ENCODE measurements around the gene CCBE1.
"Not testable (repeated sequence)": the region's sequence is repeated elsewhere in the genome, so short reads cannot be mapped to it uniquely, and the experiment has no call there.

CCBE1 gene

GRCh38 chr18:59697236-59697932, at the start of gene CCBE1:
TSS of gene CCBE1 (minus strand) at chr18:59697423.
- intact Hi-C loops (cut with DNase I): no loop called here
- peak in 37 of 42 donors; percentile 5 to 78 (median 45) for DNase-seq

GRCh38 chr18:59744271-59744721, 47.1 kb upstream of the CCBE1 start:
- intact Hi-C loops (cut with DNase I): no loop called here
- DNase-seq: no peak

DNA sequence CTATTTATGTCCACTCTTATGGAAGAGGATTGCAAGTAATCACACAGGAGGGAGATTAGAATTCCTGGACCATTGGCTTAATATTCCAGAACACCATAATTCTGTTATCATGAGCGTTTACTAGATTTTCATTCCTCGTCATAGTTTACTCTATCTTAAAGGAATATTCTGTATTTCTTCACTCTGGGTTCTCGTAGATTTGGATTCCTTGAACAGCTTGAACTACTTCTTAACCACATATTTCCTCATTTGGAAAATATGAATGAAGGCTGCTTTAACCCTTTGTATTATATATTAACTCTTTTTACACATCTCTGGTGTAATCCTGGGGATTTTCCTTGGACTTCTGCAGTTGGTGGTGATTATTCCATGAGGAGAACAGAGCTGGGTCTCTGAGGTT, 46.3 kb upstream of the CCBE1 start:
- intact Hi-C loops (cut with DNase I): no loop called here
- no peak for DNase-seq

DNA sequence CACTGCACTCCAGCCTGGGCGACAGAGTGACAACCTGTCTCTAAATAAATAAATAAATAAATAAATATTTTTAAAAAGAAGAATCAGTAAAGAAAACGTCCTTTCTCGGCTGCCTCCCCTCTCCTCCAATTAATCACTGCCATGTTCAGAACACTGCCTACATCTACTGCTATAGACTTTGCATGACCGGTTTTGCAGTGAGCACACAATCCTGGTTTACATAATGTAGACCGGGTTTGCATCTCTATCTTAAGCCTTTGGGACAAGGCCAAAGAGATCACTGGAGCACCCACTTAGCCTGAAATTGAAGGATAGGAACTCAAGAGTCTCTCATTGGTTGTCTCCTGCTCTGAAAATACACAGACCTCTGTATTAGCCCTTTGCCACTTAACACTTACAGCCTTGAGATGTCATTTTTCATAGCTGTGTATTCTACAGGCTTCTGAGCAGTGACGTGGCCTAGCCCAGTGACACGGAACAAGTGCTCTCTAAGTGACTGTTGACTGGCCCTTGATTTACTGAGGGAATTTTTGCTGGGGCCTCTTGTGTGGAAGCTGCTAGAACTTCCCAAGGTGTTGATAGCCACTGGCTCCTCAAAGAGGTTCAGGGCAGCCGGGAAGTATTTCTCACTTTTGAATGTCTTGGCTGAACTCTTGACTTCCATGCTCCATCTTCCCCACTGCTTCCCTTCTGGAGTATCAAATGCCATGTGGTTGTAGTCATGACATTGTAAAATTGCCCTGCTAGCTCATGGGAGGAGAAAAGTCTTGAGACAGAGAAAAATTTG, 45.3 kb upstream of the CCBE1 start:
- intact Hi-C loops (cut with DNase I): no loop called here
- DNase-seq: no peak

- intact Hi-C loops (cut with DNase I): no loop called here
- no peak for DNase-seq
Measured at GRCh38 chr18:59740141-59740540, 42.9 kb upstream of the CCBE1 start.

DNA sequence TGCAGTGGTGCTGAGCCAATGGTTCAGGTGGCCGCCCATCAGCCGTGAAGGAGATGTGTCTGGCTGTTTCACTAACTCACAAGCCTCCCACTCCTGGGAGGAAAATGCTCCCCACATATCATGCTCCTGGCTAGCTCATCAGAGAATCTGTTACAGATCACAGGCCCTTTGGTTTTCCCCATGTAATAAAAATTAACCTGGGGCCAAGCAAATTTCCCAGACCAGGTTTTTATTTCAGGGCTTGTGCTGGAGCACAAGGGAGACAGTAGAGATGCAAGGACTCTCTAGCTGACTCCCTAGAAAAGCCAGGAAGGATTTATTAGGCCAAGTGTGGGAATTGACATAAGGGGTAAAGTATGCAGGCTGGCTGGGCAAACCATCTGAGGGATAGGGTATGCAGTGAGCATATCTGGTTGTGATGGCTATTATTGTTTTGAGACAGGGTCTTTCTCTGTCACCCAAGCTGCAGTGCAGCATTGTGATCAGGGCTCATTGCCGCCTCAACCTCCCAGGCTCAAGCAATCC, 40.6 kb upstream of the CCBE1 start:
- intact Hi-C loops (cut with DNase I): no loop called here
- no peak for DNase-seq

- not testable (repeated sequence) for DNase-seq
Measured at GRCh38 chr18:59737335-59737734, 40.1 kb upstream of the CCBE1 start.

DNA sequence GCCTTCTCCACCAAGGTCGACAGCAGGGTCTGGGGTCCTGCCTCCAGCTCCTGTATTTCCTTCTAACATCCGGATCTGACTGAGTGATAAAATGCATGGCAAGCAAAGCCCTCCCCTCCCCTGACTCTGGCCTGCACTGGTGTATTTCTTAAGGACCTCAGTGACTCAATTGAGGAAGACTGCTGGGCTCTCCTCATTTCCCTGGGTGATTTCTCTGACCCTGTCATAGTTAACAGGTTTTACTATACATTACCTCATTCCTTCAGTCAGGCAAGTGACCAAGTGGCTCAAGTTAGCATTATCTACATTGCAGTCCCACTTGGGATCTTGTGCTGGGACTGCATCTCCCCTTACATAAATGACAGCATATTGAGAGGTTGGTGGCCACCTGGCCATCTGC, 38.8 kb upstream of the CCBE1 start:
- intact Hi-C loops (cut with DNase I): no loop called here

More at GRCh38 chr18:59737335-59737734, 40.1 kb upstream of the CCBE1 start:
- intact Hi-C loops (cut with DNase I): not testable (repeated sequence)

DNA sequence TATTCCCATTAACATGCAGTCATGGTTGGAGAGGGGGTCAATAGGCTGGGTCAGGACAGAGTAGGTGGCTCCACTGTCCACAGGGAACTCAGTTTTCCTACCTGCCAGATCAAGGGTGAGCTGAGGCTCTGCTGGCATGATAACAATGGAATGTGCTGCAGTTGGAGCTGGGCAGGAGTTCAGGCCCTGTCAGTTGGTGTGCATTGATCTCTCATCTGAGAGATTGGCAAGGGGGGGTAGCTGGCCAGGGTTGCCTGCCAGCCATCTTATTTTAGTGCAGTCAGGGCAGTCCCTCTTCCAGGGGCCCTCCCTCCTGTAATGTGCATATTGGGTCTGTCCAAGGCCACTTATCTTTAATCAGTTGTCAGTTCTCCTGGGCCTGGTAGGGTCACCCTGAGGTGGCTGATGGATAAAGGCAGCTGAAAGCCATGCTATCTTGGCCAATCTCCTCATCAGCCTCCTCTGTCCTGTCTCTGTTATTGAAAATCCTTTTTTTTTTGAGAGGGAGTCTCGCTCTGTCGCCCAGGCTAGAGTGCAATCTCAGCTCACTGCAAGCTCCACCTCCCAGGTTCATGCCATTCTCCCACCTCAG, 38.1 kb upstream of the CCBE1 start:
- DNase-seq: no peak
- intact Hi-C loops (cut with DNase I): no loop called here

More for the DNA sequence above, 38.8 kb upstream of the CCBE1 start:
- no peak for DNase-seq

DNA sequence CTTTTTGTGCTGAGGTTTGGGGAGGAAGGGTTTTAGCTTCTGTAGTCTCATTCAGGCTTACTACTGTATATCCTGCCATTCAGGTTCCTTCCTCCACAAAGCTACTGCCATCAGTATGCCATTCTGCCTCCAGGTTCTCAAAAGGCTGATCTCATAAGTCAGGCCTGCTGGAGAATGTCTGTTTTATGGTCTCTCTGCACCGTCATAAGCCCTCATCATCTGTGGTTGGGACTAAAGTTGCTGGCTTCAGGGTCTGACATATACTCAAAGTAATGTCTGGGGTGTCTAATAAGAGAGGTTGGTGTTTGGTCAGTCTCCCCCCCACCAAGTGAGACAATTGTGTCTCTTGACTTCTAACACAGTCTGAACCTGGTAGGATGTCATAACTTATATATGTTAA, 36.2 kb upstream of the CCBE1 start:
- intact Hi-C loops (cut with DNase I): no loop called here

GRCh38 chr18:59730896-59731295, 33.7 kb upstream of the CCBE1 start:
- peak in 1 of 42 donors; percentile 11 for DNase-seq
- intact Hi-C loops (cut with DNase I): no loop called here

More for the DNA sequence above, 36.2 kb upstream of the CCBE1 start:
- no peak for DNase-seq

GRCh38 chr18:59729781-59730180, 32.6 kb upstream of the CCBE1 start:
- DNase-seq: no peak
- intact Hi-C loops (cut with DNase I): no loop called here

DNA sequence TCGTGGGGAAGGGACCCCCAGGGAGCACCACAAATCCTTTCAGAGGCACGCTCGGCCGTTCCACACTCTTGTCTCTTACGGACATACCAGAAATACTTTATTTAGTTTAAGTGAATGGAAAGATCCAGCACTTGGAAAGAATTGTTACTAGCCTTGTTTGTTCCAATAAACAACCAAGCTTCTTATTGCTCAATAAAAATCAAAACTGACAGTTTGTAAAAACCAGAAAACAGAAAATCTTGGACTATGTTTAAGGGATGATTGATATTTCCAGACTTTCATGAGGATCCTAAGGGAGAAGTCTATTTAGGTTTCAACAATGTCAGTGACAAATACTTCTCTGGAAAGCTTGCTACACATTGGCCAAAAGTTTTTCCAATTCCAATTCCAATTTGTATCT, 31.6 kb upstream of the CCBE1 start:
- intact Hi-C loops (cut with DNase I): no loop called here

GRCh38 chr18:59725142-59725541, 27.9 kb upstream of the CCBE1 start:
- intact Hi-C loops (cut with DNase I): no loop called here
- DNase-seq: no peak

More for the DNA sequence above, 31.6 kb upstream of the CCBE1 start:
- no peak for DNase-seq

GRCh38 chr18:59724103-59724502, 26.9 kb upstream of the CCBE1 start:
- intact Hi-C loops (cut with DNase I): no loop called here
- DNase-seq: no peak

DNA sequence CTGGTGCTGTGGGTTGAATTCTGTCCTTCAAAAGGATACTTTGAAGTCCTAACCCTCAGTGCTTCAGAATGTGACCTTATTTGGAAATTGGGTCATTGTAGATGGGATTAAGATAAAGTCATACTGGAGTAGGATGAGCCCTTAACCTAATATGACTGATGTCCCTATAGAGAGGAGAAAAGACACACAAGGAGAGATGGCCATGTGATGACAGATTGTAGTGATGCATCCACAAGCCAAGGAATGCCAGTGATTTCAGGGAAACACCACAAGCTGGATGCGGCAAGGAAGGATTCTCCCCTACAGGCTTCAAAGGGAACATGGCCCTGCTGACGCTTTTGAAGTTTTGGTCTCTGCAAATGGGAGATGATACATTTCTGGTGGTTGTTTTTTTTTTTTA, 24.7 kb upstream of the CCBE1 start:
- intact Hi-C loops (cut with DNase I): no loop called here
- peak in 1 of 42 donors; percentile 18 for DNase-seq

- intact Hi-C loops (cut with DNase I): no loop called here
- DNase-seq: no peak
Measured at GRCh38 chr18:59721211-59721610, 24.0 kb upstream of the CCBE1 start.

DNA sequence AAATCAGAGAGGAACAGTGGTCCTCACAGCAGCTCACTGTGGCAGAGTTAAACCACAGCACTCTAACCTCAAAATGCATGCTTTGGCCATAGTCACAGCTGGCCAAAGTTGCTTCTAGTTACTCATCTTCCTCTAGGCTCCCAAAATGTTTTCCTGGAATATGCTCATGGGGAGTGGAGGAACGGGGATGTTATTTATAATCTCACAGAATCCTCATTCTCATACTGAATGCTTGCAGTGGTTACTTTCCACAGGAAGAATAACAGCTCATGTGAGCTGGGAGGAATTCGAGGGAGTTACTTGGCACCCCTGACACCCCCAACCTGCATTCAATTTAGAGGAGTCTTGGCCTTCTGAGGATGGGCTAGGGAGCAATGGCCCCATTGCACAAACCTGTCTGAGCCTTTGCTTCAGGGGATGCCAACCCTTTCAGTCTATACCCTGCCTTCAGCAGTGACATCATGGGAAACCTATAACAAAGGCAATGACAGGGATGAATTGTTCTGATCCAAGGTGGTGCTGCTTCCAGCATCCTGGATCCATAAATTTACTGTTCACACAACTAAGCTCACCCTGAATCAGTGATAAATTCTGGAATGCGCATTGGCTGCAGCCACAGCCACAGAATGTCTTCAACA, 22.4 kb upstream of the CCBE1 start:
- DNase-seq: peak in 1 of 42 donors; percentile 25
- intact Hi-C loops (cut with DNase I): no loop called here

DNA sequence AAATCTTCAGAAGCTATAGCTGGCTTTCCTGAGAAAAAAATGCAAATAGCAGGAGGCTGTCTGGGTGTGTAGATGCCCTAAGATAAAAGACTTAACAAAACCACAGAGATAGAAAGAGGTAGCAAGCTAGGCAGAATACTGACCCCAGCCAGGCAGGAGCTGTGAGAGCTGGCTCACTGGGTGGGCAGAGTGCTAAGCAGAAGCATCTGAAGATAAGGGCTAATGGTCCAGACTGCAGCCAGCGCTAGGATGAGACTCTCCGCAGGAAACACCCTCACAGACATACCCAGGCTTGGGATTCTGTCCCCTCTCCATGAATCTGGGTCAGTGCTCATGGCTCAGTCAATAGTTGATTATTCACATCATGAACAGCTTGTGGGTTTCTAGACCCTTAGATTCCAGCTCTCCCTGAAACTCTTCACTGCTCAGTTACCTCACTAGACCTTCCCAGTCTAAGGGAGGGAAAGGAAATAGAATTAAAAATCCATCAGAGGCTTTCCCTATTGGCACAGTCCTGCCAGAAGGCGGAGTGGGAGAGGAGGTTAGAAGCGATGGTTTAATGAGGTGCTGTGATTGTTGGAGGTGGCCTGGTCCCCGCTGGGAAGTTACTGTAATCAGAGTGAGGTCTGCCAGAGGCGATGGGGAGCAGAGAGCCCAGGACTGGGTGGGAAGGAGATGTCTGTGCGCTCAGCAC, 21.4 kb upstream of the CCBE1 start:
- no peak for DNase-seq
- intact Hi-C loops (cut with DNase I): no loop called here

Measured in head of caudate nucleus (tissue), 42 donors.